ENCODE measurements around the gene LGR5. TPM values are rescaled to one million over a fixed set of nuclear protein-coding genes. Genes with fewer than 3 reads are reported as not detected.

Gene LGR5
- total RNA-seq, 4 donors from 2014 or later = 0.11 to 0.71 (median 0.34) TPM

DNA sequence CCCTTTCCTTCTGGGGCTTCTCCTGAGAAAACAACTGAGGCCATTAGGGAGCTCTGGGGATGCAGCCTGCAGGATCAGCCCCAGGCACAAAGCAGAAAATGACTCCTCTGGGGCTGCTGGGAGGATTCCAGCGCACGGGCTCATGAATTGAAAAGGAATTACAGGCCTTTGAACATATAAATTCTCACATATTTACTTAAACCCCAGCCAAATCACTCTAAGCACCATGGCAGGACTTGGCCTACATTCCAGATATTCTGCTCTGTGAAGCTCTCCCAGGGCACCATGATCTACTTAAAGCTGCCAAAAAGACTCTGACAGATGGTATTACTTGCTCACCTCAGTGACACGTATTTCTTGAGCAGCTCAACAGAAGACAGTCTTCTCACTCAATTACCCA, 136.9 kb downstream of the LGR5 start:
- Histone ChIP-seq H3K27me3 (no peaks in the 10 kb centered on the region), H3K9me3 (no peaks in the 10 kb centered on the region), H3K4me1 (no peaks in the 10 kb centered on the region), H3K36me3 (no peaks in the 10 kb centered on the region), H3K27ac (no peak overlapping the region), H3K4me3 (replicated peaks in 1 of 3) (no peak overlapping the region)
- WGBS, 2 donors = 69 to 79% methylated on average over 3 of the region's 3 CpGs
- intact Hi-C loops (cut with DNase I) = no loop called here
- no peak for DNase-seq
- TF ChIP-seq POLR2A (IDR thresholded peaks at IDR 0.05) = no peak
- TF ChIP-seq, protein P1, sequence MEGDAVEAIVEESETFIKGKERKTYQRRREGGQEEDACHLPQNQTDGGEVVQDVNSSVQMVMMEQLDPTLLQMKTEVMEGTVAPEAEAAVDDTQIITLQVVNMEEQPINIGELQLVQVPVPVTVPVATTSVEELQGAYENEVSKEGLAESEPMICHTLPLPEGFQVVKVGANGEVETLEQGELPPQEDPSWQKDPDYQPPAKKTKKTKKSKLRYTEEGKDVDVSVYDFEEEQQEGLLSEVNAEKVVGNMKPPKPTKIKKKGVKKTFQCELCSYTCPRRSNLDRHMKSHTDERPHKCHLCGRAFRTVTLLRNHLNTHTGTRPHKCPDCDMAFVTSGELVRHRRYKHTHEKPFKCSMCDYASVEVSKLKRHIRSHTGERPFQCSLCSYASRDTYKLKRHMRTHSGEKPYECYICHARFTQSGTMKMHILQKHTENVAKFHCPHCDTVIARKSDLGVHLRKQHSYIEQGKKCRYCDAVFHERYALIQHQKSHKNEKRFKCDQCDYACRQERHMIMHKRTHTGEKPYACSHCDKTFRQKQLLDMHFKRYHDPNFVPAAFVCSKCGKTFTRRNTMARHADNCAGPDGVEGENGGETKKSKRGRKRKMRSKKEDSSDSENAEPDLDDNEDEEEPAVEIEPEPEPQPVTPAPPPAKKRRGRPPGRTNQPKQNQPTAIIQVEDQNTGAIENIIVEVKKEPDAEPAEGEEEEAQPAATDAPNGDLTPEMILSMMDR (IDR thresholded peaks at IDR 0.05) = no peak

DNA sequence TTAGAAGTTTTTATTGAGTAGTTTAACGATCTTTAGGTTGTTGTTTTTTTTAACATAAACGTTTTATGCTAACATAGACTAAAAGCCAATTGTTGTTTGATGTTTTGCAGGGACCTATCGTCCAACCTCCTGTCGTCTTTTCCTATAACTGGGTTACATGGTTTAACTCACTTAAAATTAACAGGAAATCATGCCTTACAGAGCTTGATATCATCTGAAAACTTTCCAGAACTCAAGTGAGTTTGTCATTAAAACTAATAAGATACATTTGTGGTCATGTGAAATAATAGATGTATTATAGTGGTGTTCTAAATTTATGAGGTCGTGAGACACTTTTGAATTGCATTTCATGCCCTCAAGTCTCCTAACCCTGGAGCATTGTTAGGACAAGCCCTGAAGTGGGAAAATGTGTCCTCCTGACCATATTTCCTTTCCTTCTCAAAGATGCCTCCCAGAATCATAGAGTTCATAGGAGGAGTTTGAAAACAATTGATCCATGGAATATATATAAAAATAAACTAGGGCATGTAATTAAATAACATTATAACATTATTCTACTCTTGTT, 139.2 kb downstream of the LGR5 start:
- Histone ChIP-seq H3K27ac (no peak overlapping the region), H3K4me1 (no peaks in the 10 kb centered on the region), H3K4me3 (replicated peaks in 1 of 3) (no peak overlapping the region), H3K36me3 (no peaks in the 10 kb centered on the region), H3K9me3 (no peaks in the 10 kb centered on the region), H3K27me3 (no peaks in the 10 kb centered on the region)
- no peak for TF ChIP-seq POLR2A (IDR thresholded peaks at IDR 0.05)
- TF ChIP-seq, protein P1 (IDR thresholded peaks at IDR 0.05) = no peak
- intact Hi-C loops (cut with DNase I) = no loop called here
- no peak for DNase-seq
- 49 to 53% methylated on average over 5 of the region's 5 CpGs for WGBS, 2 donors

DNA sequence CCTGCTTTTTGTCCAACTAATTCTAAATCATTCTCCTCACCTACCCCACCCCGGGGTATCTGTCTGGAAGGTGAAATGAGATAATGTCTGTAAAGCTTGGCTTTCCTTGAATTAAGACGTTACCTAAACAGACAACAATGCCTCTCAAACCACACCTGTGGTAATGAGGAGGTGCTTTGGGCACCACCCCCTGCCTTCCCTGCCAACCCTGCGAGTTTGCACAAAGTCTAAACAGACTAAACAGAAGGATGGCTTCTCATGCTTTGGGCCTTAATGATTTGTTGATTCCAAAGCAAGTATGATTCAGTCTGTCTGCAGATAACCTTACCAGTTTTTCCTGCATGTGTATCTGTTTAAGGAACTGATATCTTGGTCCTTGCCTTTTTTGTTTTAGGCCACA, 141.6 kb downstream of the LGR5 start:
- Histone ChIP-seq H3K4me1 (no peaks in the 10 kb centered on the region), H3K4me3 (replicated peaks in 1 of 3) (no peak overlapping the region), H3K9me3 (no peaks in the 10 kb centered on the region), H3K27me3 (no peaks in the 10 kb centered on the region), H3K27ac (no peak overlapping the region), H3K36me3 (no peaks in the 10 kb centered on the region)
- intact Hi-C loops (cut with DNase I) = no loop called here
- TF ChIP-seq, protein P1 (IDR thresholded peaks at IDR 0.05) = no peak
- TF ChIP-seq POLR2A (IDR thresholded peaks at IDR 0.05) = no peak
- no peak for DNase-seq
- WGBS, 2 donors = 57 to 65% methylated on average over 3 of the region's 3 CpGs

DNA sequence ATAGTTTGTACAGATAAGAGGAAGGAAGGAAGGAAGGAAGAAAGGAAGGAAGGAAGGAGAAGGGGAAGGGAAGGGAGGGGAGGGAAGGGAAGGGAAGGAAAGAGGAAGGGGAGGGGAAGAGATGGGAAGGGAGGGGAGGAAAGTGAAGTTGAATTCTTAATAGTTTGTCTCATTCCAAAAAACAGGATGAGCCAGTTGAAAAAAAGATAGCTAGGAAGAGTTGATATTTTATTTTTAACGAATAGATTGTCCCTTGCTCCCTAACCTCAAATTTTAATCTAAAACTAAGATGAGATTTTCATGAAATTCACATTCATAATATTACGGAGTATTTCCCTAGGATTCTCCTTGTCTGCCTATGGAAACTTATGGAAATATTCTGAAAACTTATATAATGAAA, 143.3 kb downstream of the LGR5 start:
- no peak for DNase-seq
- Histone ChIP-seq H3K36me3 (no peaks in the 10 kb centered on the region), H3K27ac (no peak overlapping the region), H3K4me1 (no peaks in the 10 kb centered on the region), H3K4me3 (replicated peaks in 1 of 3) (no peak overlapping the region), H3K9me3 (no peaks in the 10 kb centered on the region), H3K27me3 (no peaks in the 10 kb centered on the region)
- WGBS, 2 donors = 92 to 96% methylated on average over 2 of the region's 2 CpGs
- no peak for TF ChIP-seq POLR2A (IDR thresholded peaks at IDR 0.05)
- TF ChIP-seq, protein P1 (IDR thresholded peaks at IDR 0.05) = no peak
- intact Hi-C loops (cut with DNase I) = no loop called here

DNA sequence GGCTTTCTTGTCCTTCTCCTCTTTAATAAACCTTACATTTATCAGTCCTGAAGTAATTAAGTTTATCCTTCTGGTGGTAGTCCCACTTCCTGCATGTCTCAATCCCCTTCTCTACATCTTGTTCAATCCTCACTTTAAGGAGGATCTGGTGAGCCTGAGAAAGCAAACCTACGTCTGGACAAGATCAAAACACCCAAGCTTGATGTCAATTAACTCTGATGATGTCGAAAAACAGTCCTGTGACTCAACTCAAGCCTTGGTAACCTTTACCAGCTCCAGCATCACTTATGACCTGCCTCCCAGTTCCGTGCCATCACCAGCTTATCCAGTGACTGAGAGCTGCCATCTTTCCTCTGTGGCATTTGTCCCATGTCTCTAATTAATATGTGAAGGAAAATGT, 144.8 kb downstream of the LGR5 start:
- H3K4me3 ChIP-seq (replicated peaks in 1 of 3) = no peak overlapping the region
- no peaks in the 10 kb centered on the region for H3K27me3 ChIP-seq
- no peaks in the 10 kb centered on the region for H3K36me3 ChIP-seq
- no peak overlapping the region for H3K27ac ChIP-seq
- H3K4me1 ChIP-seq = no peaks in the 10 kb centered on the region
- intact Hi-C loops (cut with DNase I) = no loop called here
- no peak for TF ChIP-seq POLR2A (IDR thresholded peaks at IDR 0.05)
- TF ChIP-seq, protein P1 (IDR thresholded peaks at IDR 0.05) = no peak
- H3K9me3 ChIP-seq = no peaks in the 10 kb centered on the region
- DNase-seq = no peak
- WGBS, 2 donors = 83 to 84% methylated on average over 3 of the region's 3 CpGs

Data from thyroid gland (tissue), 4 donors.